BE2C (cell line): Measurements from ENCODE around the gene FAM114A2.
"Not testable (repeated sequence)": the region's sequence is repeated elsewhere in the genome, so short reads cannot be mapped to it uniquely, and the experiment has no call there.

Source experiments
- DNase-seq: peaks from one replicate; pipeline ENCODE4 v3.0.0-alpha.2; 2020
- H3K27me3 ChIP-seq: fragments of 250-450 bp; sonication (Bioruptor Pico); 2 replicates; pipeline ENCODE4 v1.5.1; 2020; ENCODE audit warnings: mild to moderate bottlenecking
- H3K36me3 ChIP-seq: fragments of 250-450 bp; sonication (Bioruptor Pico); 2 replicates; pipeline ENCODE4 v1.5.1; 2020; ENCODE audit warnings: mild to moderate bottlenecking
- H3K4me1 ChIP-seq: fragments of 250-450 bp; sonication (Bioruptor Pico); 2 replicates; pipeline ENCODE4 v1.5.1; 2020
- H3K4me3 ChIP-seq: 2 replicates; pipeline ENCODE4 v1.5.1; 2011; ENCODE audit warnings: low read depth, low read length
- H3K9me3 ChIP-seq: fragments of 250-450 bp; sonication (Bioruptor Pico); 2 replicates; pipeline ENCODE4 v1.5.1; 2020
- TF ChIP-seq, protein P1 (sequence below): IDR thresholded peaks from 2 replicates; pipeline ENCODE4 v1.5.1; 2012; ENCODE audit warnings: mild to moderate bottlenecking, low read depth, low read length

FAM114A2 gene

GRCh38 chr5:154078272-154078671, 39.6 kb upstream of the FAM114A2 start:
- no peaks in the 10 kb centered on the region for H3K9me3 ChIP-seq
- H3K27me3 ChIP-seq = no peaks in the 10 kb centered on the region
- TF ChIP-seq, protein P1, sequence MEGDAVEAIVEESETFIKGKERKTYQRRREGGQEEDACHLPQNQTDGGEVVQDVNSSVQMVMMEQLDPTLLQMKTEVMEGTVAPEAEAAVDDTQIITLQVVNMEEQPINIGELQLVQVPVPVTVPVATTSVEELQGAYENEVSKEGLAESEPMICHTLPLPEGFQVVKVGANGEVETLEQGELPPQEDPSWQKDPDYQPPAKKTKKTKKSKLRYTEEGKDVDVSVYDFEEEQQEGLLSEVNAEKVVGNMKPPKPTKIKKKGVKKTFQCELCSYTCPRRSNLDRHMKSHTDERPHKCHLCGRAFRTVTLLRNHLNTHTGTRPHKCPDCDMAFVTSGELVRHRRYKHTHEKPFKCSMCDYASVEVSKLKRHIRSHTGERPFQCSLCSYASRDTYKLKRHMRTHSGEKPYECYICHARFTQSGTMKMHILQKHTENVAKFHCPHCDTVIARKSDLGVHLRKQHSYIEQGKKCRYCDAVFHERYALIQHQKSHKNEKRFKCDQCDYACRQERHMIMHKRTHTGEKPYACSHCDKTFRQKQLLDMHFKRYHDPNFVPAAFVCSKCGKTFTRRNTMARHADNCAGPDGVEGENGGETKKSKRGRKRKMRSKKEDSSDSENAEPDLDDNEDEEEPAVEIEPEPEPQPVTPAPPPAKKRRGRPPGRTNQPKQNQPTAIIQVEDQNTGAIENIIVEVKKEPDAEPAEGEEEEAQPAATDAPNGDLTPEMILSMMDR = no peak
- H3K4me3 ChIP-seq = no peak overlapping the region
- no peaks in the 10 kb centered on the region for H3K36me3 ChIP-seq
- no peak for DNase-seq
- no peaks in the 10 kb centered on the region for H3K4me1 ChIP-seq

DNA sequence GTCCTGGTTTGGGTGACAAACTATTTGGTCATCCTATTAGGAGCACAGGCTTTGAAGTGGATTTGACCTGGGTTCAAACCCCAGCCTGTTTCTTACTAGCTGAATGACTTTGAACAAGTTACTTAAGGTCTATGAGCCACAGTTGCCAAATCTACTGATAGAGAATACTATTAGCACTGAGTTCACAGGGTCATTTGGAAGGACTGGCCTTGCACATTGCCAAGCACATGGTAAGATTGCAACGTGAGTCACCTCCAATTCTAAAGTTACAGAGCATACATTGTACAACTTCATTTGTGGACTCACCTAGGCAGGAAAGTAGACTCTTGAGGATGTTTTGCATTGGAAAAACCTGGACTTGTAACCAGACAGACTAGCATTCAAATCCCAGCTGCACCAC, 39.0 kb upstream of the FAM114A2 start:
- no peaks in the 10 kb centered on the region for H3K27me3 ChIP-seq
- no peaks in the 10 kb centered on the region for H3K36me3 ChIP-seq
- H3K4me1 ChIP-seq = peaks cover 2% of the 10 kb centered on the region; the same call in 1 of the 2 replicates
- no peaks in the 10 kb centered on the region for H3K9me3 ChIP-seq
- DNase-seq = no peak
- no peak overlapping the region for H3K4me3 ChIP-seq
- TF ChIP-seq, protein P1 = no peak

DNA sequence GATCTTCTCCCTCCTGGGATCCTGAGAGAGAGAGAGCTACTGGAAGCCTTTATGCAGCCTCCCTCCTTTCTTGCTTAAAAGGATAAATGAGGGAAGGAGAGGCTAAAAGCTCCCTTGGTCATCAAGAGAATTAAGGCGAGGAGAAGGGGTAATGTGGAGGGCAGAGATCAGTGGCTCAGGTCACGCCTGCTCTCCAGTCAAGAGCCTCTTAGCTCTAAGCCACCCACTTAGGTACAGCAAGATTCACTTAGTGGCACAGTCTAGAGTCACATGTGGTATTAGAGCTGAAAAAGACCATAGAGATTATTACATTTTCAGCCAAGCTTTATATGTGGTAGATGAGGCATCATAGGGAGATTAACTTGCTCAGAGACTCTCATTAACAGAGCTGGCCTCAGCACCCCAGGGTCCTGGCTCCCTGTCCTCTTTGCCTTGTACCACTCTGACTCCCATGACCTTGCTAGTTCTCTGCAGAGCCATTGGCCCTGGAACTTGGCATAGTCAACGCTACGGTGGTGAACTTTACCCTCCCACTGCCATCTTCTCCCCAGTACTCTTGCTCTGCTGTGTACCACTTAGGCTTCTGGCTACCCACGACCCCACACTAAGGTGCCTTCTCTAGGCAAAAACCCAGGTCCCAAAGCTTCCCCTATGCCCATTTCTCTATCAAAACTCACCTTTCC, 37.7 kb upstream of the FAM114A2 start:
- H3K9me3 ChIP-seq = no peaks in the 10 kb centered on the region
- H3K4me3 ChIP-seq = no peak overlapping the region
- TF ChIP-seq, protein P1 = no peak
- no peak for DNase-seq
- H3K36me3 ChIP-seq = no peaks in the 10 kb centered on the region
- H3K27me3 ChIP-seq = no peaks in the 10 kb centered on the region
- H3K4me1 ChIP-seq = peaks cover 5% of the 10 kb centered on the region; the same call in 1 of the 2 replicates

DNA sequence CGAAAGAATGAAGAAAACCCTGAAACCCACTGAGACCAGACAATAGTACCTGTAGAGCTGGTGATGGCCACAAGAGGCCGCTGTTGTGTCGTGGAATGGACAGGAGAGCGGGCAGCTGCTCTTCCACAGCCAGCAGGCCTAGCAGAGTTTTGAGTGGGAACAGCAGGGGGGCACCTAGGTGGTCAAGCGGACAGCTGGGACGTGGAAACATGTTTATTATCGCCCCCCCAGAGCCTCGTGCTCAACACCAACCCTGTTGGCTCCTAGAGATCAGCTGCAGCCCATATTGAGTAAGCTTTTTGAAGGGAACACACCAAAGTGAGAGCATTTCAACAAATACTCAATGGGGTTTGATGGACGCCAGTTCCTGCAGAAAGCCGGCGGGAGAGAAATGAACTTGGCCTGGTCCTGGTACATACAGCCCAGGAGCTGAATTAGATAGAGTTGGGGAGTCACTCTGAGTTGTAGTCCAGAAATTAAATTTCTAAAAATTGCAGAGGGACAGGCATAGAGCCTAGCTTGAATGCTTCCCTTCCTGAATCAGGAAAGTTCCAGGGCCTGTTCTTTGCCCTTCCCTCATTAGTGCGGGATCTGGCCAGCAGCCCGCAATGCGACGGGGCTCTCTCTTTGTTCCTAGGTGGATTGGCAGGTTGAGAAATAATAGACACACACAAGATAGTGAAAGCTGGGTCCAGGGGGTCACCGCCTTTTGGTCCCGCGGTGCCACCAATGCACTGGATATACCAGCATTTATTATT, 33.9 kb upstream of the FAM114A2 start:
- Histone ChIP-seq H3K27me3 (no peaks in the 10 kb centered on the region), H3K4me3 (no peak overlapping the region), H3K9me3 (no peaks in the 10 kb centered on the region), H3K36me3 (no peaks in the 10 kb centered on the region), H3K4me1 (peaks cover 5% of the 10 kb centered on the region; the same call in 1 of the 2 replicates)
- peak; percentile 83 for DNase-seq
- TF ChIP-seq, protein P1 = peak; percentile 98

DNA sequence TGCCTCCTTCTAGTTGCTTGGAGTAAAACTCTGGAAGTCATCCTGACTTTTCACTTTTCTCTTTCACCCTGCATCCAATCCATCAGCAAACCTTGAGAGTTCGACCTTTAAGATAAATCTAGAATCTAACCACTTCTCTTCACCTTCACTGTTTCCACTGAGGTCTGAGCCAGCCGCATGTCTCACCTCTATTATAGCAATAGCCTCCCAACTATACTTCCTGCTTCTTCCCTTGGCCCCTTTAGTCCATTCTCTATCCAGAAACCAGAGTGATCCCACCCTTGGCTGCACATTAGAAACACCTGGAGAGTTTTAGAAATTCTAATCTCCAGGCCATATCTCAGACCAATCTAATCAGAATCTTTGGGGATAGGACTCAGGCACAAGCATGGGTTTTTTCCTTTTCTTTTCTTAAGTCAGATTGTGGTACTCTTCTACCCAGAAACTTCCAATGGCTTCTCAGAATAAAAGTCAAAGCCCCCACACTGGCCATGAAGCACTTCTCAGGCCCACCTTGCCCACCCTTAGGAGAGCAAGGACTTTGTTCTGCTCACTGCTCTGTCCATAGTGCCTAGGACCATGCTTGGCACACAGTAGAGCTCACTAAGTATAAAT, 33.2 kb upstream of the FAM114A2 start:
- no peak overlapping the region for H3K4me3 ChIP-seq
- H3K27me3 ChIP-seq = no peaks in the 10 kb centered on the region
- H3K36me3 ChIP-seq = no peaks in the 10 kb centered on the region
- DNase-seq = no peak
- H3K4me1 ChIP-seq = peaks cover 5% of the 10 kb centered on the region; the same call in 1 of the 2 replicates
- H3K9me3 ChIP-seq = no peaks in the 10 kb centered on the region
- TF ChIP-seq, protein P1 = no peak

DNA sequence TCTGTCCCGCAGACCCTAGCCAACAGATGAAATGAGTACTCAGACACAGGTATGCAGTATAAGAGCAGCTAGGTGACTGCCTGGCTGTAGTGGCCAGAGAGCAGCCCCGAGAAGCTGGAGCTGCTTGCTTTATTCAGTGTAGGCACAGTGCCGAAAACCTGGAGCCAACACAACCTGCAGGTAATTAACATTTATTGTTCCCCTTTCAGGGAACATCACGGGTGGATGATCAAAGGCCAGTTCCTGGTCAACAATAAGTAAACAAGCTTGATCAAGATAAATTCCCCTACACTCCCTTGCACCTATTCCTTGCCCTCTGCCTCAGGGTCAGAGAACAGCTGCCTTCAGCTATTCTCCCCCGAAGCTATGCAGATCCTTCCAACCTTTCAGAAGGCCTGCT, 31.1 kb upstream of the FAM114A2 start:
- H3K4me1 ChIP-seq, H3K4me3 ChIP-seq, DNase-seq, H3K36me3 ChIP-seq, H3K9me3 ChIP-seq, H3K27me3 ChIP-seq: not testable (repeated sequence)
